ENCODE results near the gene MEOX2. TPM values are rescaled to one million over a fixed set of nuclear protein-coding genes. Genes with fewer than 3 reads are reported as not detected.

Gene MEOX2
- 10 to 100 TPM; 17.0 to 21.3 TPM for total RNA-seq
- polyA plus RNA-seq (ENCODE audit: insufficient read length in 2 of 2): 1 to 10 TPM; 2.6 to 5.9 TPM
- long read RNA-seq, donor 1, partial matches to known transcripts: 0 of 2 reads
- long read RNA-seq, donor 1, other reads (novel, unspliced or antisense): 0 of 2 reads
- long read RNA-seq, donor 2, partial matches to known transcripts: 0 of 1 reads
- long read RNA-seq, donor 2, other reads (novel, unspliced or antisense): 0 of 1 reads
- long read RNA-seq, donor 3: 0 reads
- long read RNA-seq, donor 4, transcript MEOX2-201 (3 exons, 2,500 nt): major isoform, 57 of 94 reads
- long read RNA-seq, donor 4, partial matches to known transcripts: 37 of 94 reads
- long read RNA-seq, donor 4, other reads (novel, unspliced or antisense): 0 of 94 reads

GRCh38 chr7:15686295-15686956 lies at the start of gene MEOX2:
MEOX2 (minus strand) TSS chr7:15686683; CDS start chr7:15686402, 281 bp downstream.
- Histone ChIP-seq H3K27me3 (ENCODE audit: control insufficient read depth, insufficient read depth, low read length) (peaks cover 65% of the 10 kb centered on the region), H3K9me3 (ENCODE audit: control insufficient read depth, insufficient read depth, low read length) (no peaks in the 10 kb centered on the region), H3K36me3 (ENCODE audit: control insufficient read depth, insufficient read depth, low read length) (no peaks in the 10 kb centered on the region), H3K4me1 (ENCODE audit: control insufficient read depth, insufficient read depth, low read length) (peaks cover 28% of the 10 kb centered on the region), H3K4me3 (ENCODE audit: low read depth, low read length) (peak within 1 kb of the TSS; percentile 56), H3K27ac (ENCODE audit: low read depth, low read length) (peak within 1 kb of the TSS; percentile 45)
- under 1% methylated on average over 30 of the region's 32 CpGs for WGBS (ENCODE audit: insufficient coverage)
- DNase-seq (ENCODE audit: low read depth in 4 of 6, low spot score in 6 of 6): peak in 3 of 6 donors; percentile 35 to 82 (median 54)

DNA sequence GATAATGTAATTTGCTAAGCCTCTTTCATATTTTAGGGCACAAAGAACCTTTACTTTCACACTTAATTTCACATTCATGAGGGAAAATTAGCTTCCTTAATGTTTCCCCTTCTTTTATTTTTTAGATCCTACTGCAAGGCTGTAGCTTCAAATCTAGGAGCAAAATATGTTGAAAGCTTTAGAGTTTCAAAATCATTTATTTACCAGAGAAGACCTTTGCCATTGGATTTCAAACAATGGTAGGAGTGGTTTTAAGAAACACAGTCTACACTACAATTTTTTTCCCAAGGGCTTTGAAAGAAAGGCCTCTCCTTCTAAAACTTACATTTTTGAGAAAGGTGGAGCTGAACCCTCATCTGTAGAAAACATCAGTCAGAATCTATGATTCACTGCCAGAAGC lies 43.3 kb upstream of the MEOX2 start:
- no peaks in the 10 kb centered on the region for H3K27me3 ChIP-seq (ENCODE audit: control insufficient read depth, insufficient read depth, low read length)
- H3K4me3 ChIP-seq (ENCODE audit: low read depth, low read length): no peak overlapping the region
- no peak for DNase-seq (ENCODE audit: low read depth in 4 of 6, low spot score in 6 of 6)
- no peaks in the 10 kb centered on the region for H3K36me3 ChIP-seq (ENCODE audit: control insufficient read depth, insufficient read depth, low read length)
- H3K4me1 ChIP-seq (ENCODE audit: control insufficient read depth, insufficient read depth, low read length): no peaks in the 10 kb centered on the region
- no peak overlapping the region for H3K27ac ChIP-seq (ENCODE audit: low read depth, low read length)
- H3K9me3 ChIP-seq (ENCODE audit: control insufficient read depth, insufficient read depth, low read length): no peaks in the 10 kb centered on the region

- no peak overlapping the region for H3K27ac ChIP-seq (ENCODE audit: low read depth, low read length)
- no peak overlapping the region for H3K4me3 ChIP-seq (ENCODE audit: low read depth, low read length)
- no peaks in the 10 kb centered on the region for H3K36me3 ChIP-seq (ENCODE audit: control insufficient read depth, insufficient read depth, low read length)
- WGBS (ENCODE audit: insufficient coverage): no CpG with 5 or more reads among the region's 3 CpGs
- no peaks in the 10 kb centered on the region for H3K27me3 ChIP-seq (ENCODE audit: control insufficient read depth, insufficient read depth, low read length)
- H3K4me1 ChIP-seq (ENCODE audit: control insufficient read depth, insufficient read depth, low read length): no peaks in the 10 kb centered on the region
- no peak for DNase-seq (ENCODE audit: low read depth in 4 of 6, low spot score in 6 of 6)
- no peaks in the 10 kb centered on the region for H3K9me3 ChIP-seq (ENCODE audit: control insufficient read depth, insufficient read depth, low read length)
Observed at GRCh38 chr7:15725051-15725450, 38.6 kb upstream of the MEOX2 start.

GRCh38 chr7:15723841-15724240 lies 37.4 kb upstream of the MEOX2 start:
- Histone ChIP-seq H3K36me3 (ENCODE audit: control insufficient read depth, insufficient read depth, low read length) (no peaks in the 10 kb centered on the region), H3K27me3 (ENCODE audit: control insufficient read depth, insufficient read depth, low read length) (no peaks in the 10 kb centered on the region), H3K4me1 (ENCODE audit: control insufficient read depth, insufficient read depth, low read length) (no peaks in the 10 kb centered on the region), H3K4me3 (ENCODE audit: low read depth, low read length) (no peak overlapping the region), H3K27ac (ENCODE audit: low read depth, low read length) (no peak overlapping the region), H3K9me3 (ENCODE audit: control insufficient read depth, insufficient read depth, low read length) (no peaks in the 10 kb centered on the region)
- no peak for DNase-seq (ENCODE audit: low read depth in 4 of 6, low spot score in 6 of 6)

DNA sequence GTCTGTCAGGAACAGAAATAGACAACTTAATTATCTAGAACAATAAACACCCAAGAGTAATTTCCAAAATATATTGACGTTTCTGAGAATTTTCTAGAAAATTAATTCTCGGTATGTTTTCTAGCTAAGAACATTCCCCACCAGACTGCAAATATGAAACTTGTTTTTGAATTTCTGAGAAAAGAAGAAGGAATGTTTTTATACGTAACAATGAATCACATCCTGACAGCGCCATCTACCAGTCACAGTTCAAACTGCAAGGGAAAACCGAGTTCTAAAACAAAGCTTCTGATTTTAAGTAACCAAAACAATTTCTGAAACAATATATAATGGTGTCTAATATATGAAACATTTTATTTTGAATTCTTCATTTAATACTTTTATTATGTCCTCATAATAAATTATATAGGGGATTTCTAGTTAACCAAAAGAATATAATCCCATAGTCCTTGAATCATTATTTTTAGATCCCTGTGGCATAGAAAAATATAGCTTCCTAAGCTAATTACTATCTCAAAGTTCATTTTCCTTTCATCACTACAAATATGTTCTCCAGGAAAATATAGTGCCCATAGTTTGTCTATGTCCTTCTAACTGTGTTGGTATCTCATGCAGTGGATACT lies 34.5 kb upstream of the MEOX2 start:
- WGBS (ENCODE audit: insufficient coverage): no CpG with 5 or more reads among the region's 5 CpGs
- Histone ChIP-seq H3K4me1 (ENCODE audit: control insufficient read depth, insufficient read depth, low read length) (no peaks in the 10 kb centered on the region), H3K9me3 (ENCODE audit: control insufficient read depth, insufficient read depth, low read length) (no peaks in the 10 kb centered on the region), H3K27me3 (ENCODE audit: control insufficient read depth, insufficient read depth, low read length) (no peaks in the 10 kb centered on the region), H3K27ac (ENCODE audit: low read depth, low read length) (no peak overlapping the region), H3K36me3 (ENCODE audit: control insufficient read depth, insufficient read depth, low read length) (no peaks in the 10 kb centered on the region), H3K4me3 (ENCODE audit: low read depth, low read length) (no peak overlapping the region)
- DNase-seq (ENCODE audit: low read depth in 4 of 6, low spot score in 6 of 6): peak in 2 of 6 donors; percentile 7 to 42

DNA sequence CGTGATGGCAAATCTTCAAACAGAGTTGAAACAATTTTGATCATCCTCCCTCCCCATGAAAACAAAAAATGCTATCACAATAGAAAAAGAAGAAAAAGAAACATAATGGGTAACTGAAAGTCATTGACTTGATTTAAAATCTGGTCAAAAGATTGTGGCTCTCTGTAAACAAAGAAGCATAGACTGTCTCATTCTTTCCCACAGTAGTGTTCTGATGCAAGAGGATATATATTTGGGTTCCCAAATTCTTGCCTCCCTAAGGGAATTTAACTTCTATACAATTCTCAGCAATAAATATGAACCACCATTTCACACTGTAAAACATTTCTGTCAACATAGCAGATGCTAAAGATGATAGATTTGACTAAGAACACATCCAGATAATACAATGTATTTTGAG lies 32.8 kb upstream of the MEOX2 start:
- Histone ChIP-seq H3K4me3 (ENCODE audit: low read depth, low read length) (no peak overlapping the region), H3K36me3 (ENCODE audit: control insufficient read depth, insufficient read depth, low read length) (no peaks in the 10 kb centered on the region), H3K27ac (ENCODE audit: low read depth, low read length) (no peak overlapping the region), H3K27me3 (ENCODE audit: control insufficient read depth, insufficient read depth, low read length) (no peaks in the 10 kb centered on the region), H3K4me1 (ENCODE audit: control insufficient read depth, insufficient read depth, low read length) (no peaks in the 10 kb centered on the region), H3K9me3 (ENCODE audit: control insufficient read depth, insufficient read depth, low read length) (no peaks in the 10 kb centered on the region)
- peak in 1 of 6 donors; percentile 12 for DNase-seq (ENCODE audit: low read depth in 4 of 6, low spot score in 6 of 6)
- no CpG with 5 or more reads among the region's 1 CpG for WGBS (ENCODE audit: insufficient coverage)

GRCh38 chr7:15715435-15715834 lies 29.0 kb upstream of the MEOX2 start:
- no CpG with 5 or more reads among the region's 2 CpGs for WGBS (ENCODE audit: insufficient coverage)
- no peaks in the 10 kb centered on the region for H3K4me1 ChIP-seq (ENCODE audit: control insufficient read depth, insufficient read depth, low read length)
- H3K9me3 ChIP-seq (ENCODE audit: control insufficient read depth, insufficient read depth, low read length): no peaks in the 10 kb centered on the region
- no peaks in the 10 kb centered on the region for H3K27me3 ChIP-seq (ENCODE audit: control insufficient read depth, insufficient read depth, low read length)
- no peak overlapping the region for H3K27ac ChIP-seq (ENCODE audit: low read depth, low read length)
- H3K4me3 ChIP-seq (ENCODE audit: low read depth, low read length): no peak overlapping the region
- DNase-seq (ENCODE audit: low read depth in 4 of 6, low spot score in 6 of 6): peak in 2 of 6 donors; percentile 13 to 40
- no peaks in the 10 kb centered on the region for H3K36me3 ChIP-seq (ENCODE audit: control insufficient read depth, insufficient read depth, low read length)

DNA sequence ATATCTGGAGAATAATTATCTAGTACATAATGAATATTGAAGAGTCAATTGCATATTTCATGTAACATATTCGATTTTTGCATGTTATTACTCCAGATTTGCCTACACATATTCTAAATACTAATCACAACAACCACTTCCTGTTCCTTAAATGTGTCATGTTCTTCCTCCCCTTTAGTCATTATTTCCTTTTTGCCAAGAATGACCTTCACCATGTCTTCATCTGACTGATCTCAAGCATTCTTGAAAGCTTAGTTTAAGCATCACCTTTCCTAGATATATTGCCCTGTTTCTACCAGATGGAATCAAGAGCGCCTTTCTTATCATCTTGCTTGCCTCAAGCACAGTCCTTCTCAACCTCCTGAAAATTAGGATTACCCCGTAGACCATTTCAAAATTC lies 23.5 kb upstream of the MEOX2 start:
- 100% methylated on average over 2 of the region's 3 CpGs for WGBS (ENCODE audit: insufficient coverage)
- Histone ChIP-seq H3K36me3 (ENCODE audit: control insufficient read depth, insufficient read depth, low read length) (no peaks in the 10 kb centered on the region), H3K27me3 (ENCODE audit: control insufficient read depth, insufficient read depth, low read length) (no peaks in the 10 kb centered on the region), H3K4me1 (ENCODE audit: control insufficient read depth, insufficient read depth, low read length) (no peaks in the 10 kb centered on the region), H3K4me3 (ENCODE audit: low read depth, low read length) (no peak overlapping the region), H3K27ac (ENCODE audit: low read depth, low read length) (no peak overlapping the region), H3K9me3 (ENCODE audit: control insufficient read depth, insufficient read depth, low read length) (no peaks in the 10 kb centered on the region)
- DNase-seq (ENCODE audit: low read depth in 4 of 6, low spot score in 6 of 6): no peak

DNA sequence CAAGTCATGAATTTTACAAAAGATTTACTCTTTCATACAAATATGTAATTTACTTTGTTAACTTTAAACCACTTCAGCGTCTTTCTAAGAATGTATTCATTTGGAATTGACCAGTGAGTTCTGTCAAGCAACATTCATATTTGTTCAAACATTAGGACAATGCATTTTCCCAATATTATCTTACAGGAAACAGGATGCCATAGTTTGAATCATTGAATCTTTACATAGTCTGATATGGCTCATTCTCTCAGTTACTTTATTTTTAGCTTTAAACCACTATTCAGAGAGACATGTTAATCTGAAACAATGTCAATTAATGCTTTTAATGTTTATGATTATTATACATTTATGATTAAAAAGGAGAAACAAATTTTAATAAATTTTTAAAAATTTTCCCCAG lies 21.1 kb upstream of the MEOX2 start:
- DNase-seq (ENCODE audit: low read depth in 4 of 6, low spot score in 6 of 6): no peak
- no CpG with 5 or more reads among the region's 1 CpG for WGBS (ENCODE audit: insufficient coverage)
- no peaks in the 10 kb centered on the region for H3K27me3 ChIP-seq (ENCODE audit: control insufficient read depth, insufficient read depth, low read length)
- H3K9me3 ChIP-seq (ENCODE audit: control insufficient read depth, insufficient read depth, low read length): no peaks in the 10 kb centered on the region
- no peak overlapping the region for H3K27ac ChIP-seq (ENCODE audit: low read depth, low read length)
- no peaks in the 10 kb centered on the region for H3K36me3 ChIP-seq (ENCODE audit: control insufficient read depth, insufficient read depth, low read length)
- H3K4me1 ChIP-seq (ENCODE audit: control insufficient read depth, insufficient read depth, low read length): no peaks in the 10 kb centered on the region
- H3K4me3 ChIP-seq (ENCODE audit: low read depth, low read length): no peak overlapping the region

All from spinal cord (tissue), 10 donors.